Measurements from ENCODE around the gene MAOA.
"Not testable (repeated sequence)": the region's sequence is repeated elsewhere in the genome, so short reads cannot be mapped to it uniquely, and the experiment has no call there.

MAOA gene

DNA sequence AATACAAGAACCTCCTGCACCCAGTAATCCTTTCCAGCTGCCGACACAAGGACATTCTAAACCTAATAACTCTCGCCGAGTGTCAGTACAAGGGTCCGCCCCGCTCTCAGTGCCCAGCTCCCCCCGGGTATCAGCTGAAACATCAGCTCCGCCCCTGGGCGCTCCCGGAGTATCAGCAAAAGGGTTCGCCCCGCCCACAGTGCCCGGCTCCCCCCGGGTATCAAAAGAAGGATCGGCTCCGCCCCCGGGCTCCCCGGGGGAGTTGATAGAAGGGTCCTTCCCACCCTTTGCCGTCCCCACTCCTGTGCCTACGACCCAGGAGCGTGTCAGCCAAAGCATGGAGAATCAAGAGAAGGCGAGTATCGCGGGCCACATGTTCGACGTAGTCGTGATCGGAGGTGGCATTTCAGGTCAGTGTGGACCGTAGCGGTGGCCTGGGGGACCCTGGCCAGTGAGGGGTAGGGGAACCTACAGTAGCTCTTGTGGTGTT is at the start of gene MAOA:
Gene MAOA (plus strand): TSS at position 295 of the 490 bp plus-strand sequence. CDS start 43 bp downstream, at position 338.
- no peak for DNase-seq

DNA sequence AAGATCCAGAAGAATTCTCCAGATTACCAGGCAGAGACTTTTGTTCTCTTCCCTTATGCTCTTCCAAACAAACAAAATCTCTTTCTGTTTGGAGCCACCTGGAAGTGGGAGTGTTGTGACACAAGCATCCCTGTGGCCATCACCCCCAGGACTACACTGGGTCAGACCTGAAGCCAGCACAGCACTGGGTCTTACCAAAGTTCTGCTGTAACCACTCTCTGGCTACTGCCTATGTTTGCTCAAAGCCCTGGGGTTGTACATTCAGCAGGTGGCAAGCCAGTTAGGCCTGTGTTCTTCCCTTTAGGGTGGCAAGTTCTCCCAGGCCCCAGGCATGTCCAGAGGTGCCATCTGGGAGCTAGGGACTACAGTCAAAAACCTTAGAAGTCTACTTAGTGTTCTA is 43.7 kb upstream of the MAOA start:
- DNase-seq: no peak

DNA sequence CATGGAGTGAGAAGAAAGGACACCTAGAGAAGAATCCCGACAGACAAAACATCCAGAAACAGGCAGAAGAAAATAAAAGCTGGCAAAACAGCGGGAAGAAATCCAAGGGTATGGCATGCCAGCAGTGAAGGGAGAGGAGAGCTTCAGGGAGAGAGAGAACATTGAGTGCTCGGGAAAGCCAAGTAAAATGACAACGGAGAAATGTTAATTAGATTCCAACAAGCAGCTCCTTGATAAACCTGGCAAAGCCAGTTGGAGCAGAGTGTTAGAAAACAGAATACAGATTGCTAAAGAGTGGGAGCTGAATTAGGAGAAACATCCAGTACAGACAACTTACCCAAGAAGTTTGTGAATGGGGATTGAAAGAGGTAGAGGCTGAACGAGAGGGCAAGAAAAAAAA is 40.4 kb upstream of the MAOA start:
- DNase-seq: no peak

DNA sequence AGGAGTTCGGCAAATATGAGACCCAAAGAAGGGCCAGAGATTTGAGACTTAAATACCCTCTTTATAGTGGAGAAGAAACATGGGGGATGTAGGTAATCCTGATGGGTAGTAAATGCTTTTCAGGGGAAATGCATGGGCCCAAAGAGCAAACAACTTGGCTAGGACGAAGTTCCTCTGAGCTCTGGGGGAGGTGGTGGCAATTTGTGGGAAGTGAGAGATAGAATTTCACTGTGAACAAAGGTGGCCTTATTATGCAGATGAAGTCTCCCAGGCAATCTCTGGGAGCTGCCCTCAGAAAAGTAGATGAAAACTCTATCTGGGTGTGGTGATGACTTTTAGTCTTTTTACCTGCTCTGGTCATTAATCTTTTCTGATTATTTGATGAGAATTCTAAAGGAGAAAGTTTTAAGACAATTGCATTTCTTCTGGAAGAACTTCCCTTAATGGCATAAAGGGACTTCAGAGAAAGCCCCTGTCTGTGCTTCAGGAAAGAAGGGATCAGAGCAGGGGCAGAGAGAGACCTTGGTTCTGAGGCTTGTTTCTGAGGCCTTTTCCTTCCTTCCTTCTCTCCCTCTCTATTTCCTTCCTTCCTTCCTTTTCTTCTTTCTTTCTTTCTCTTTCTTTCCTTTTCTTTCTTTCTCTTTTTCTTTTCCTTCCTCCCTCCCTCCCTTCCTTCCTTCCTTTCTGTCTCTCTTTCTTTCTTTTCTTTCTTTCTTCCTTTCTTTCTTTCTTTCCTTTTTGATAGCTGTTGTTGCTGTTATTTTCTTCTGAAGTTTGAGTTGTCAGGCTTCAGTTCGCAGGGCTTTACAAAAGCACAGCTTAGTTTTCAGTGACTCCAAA is 37.5 kb upstream of the MAOA start:
- DNase-seq: no peak

DNA sequence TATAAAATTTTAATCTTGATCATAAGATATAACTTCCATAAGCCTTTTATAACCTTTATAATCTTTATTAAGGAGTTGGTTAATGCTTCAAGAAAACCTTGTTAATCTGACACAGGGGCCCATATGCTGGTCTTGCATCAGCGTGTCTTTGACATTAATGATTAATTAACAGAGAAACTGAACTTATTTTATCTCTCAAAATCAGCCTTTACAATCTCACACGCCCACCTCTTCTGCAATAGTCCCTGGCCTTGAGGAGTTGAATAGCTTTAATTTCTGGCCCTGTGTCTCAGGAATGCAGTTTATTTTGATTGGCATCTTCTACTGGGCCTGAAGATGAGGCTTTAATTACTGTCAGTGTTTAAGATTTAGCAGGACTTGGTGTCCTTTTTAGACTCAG is 36.2 kb upstream of the MAOA start:
- not testable (repeated sequence) for DNase-seq

DNA sequence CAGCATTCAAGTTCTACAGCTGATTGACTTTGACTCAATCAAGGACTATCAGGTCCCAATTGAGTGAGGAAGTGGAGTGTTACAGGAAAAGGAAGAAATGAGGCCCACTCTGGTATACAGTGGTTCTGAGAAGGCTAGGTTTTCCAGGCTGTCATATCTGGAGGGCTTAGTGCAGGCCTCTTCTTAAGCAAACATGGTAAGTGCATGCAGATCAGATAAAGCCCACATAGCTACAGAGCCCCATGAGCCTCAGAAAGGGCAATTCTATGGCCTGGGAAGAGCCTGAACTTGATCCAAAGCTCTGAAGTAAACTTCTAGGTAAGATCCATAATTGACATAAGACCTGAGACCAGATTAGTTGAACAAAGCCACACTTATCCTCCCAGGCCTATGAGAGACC is 29.0 kb upstream of the MAOA start:
- DNase-seq: no peak

DNA sequence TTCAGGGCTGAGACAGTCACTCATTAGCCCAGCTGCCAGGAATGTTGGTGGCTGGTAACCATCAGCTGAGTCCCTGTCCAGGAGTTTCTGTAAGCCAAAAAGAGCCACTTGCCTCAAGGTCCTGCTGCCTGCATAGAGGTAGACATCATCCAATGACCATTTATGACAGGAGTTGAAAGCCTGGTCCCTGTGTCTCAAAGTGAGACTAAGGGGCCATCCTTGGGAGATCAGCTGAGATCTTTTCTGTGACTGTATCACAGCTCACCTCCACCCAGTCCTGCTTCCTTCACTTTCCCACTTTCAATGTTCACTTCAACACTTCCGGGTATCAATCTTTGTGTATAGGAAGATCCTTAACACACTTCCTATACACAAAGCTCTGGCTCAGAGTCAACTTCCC is 28.4 kb upstream of the MAOA start:
- DNase-seq: no peak

DNA sequence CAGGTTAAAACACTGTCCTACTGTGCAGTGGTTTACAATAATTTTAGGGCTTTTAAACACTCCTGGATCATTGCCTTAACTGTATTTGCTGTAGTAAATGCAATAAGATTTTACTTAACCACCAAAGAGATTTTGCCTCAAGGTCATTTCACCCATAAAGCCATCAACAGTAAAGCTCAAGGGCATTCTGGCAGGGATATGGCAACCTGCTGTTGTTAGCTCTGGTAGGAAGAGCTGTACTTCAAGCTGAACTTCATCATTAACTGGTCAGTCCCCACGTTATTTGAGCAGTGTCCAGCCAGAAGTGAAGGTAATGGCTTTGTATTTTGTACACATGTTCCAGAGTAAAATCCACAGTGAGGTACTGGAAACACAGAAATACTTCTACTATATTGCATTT is 26.9 kb upstream of the MAOA start:
- DNase-seq: no peak

DNA sequence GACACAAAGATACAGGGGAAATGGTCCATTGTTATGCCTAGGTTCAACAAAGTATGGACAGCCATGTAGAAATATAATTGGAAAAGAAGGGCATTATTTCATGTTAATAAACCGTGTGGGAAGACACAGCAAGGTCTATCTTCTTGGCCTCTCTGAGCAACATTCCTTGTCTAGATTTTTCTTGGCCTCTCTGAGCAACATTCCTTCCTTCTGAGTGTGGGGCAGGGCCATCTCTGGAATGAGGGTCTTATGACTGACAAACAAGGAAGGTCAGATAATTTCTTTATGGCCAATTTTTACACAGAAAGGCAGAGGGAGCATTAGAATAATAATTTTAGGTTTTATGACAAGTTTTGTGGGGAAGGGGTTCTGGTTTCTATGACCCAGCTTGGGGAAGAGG is 24.3 kb upstream of the MAOA start:
- DNase-seq: no peak

DNA sequence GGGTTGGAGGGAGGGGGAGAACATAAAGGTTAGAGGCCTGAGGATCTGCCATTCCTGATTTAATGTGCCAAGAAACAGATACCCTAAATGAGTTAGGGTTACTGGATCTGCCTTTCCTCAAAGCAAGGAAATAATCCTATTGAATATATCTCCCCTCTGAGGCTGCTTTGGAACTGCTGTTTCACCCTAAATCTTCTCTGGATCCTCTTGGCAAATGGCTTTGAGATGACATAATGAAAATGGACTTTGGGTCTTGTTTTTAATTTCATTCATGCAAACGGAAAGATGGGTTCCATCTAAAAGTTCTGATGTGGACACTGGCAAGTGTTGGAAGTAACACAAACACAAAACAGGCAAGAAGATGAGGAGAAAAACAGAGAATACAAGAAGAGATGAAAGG is 23.0 kb upstream of the MAOA start:
- no peak for DNase-seq

DNA sequence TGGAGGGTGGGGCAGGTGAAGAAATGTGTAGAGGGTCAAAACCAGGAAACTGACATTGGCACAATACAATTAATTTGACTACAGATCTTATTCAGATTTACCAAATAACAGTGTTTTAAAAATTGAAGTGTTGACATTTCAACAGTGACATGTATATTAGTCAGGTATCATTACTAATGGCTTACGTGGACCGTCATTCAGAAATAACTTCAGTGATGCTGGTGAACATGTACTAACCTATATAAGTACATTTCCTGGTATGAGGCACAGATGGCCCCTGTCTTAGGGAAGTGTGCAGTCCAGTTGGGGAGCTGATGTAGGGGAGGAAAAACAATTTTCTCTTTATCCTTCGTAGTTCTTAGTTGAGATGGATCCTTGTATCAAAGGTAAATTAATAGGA is 22.3 kb upstream of the MAOA start:
- DNase-seq: no peak

DNA sequence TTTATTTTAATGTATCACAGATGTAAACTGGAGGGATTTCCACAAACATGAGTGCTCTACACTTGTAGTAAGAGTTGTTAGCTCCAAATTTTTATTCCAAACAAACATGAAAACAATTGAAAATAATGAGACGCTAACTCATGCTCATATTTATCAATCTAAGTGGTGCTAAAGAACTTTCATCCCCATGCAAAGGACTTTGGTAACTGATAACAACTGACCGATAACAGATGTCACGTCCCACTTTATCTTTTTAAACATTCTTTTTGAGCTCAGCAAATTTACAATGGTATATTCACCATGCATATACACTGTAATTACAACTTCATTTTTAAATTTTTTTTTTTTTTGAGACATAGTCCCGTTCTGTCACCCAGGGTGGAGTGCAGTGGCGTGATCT is 15.6 kb upstream of the MAOA start:
- no peak for DNase-seq

DNA sequence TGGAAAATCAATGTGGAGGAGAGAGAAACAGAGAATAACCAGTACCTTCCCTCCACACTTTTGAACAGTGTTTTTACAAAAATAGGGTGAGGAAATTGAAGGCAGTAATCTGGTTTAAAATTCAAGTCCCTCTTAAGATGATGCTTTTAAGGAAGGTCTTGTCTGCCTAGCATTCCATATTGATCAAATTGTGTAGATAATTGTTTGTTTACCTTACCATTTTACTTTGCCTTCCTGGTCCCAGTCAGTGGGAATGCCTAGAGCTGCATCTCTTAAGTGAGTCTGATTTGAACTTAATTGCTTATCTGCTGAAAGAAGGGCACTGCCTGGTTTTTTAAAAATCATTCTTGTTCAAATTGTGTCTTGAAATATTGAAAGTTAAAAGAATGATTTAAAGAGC is 14.4 kb upstream of the MAOA start:
- no peak for DNase-seq

DNA sequence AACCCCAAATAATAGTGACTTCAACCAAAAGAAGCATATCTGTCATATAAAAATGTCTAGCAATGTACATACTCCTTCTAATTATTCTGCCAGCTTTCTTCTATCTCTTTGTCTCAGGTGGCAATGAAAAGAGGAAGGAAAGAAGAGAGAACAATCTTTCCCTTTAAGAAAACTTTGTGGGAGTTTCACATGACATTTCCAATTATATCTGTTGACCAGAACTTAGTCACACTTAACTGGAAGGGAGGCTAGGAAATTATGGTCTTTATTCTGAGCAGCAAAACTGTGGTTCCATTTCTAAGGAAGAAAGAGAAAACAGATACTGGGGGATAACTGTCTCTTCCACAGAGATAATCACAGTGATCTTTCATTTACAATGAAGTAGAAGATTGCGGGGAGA is 12.9 kb upstream of the MAOA start:
- no peak for DNase-seq

DNA sequence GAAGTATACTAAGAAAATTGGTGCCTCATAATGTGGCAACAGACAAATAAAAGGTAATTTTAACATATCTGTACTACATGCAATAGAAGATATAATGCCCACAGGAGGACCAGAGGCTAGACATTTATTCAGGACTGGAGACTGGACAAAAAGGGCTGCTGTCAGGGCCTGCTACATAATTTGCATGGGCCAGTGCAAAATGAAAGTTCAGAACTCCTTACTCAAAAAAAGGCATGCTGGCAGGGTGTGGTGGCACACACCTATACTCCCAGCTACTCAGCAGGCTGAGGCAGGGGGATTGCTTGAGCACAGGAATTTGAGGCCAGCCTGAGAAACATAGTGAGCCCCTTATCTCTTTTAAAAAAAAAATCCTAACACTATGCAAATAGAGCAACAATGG is 12.4 kb upstream of the MAOA start:
- no peak for DNase-seq

DNA sequence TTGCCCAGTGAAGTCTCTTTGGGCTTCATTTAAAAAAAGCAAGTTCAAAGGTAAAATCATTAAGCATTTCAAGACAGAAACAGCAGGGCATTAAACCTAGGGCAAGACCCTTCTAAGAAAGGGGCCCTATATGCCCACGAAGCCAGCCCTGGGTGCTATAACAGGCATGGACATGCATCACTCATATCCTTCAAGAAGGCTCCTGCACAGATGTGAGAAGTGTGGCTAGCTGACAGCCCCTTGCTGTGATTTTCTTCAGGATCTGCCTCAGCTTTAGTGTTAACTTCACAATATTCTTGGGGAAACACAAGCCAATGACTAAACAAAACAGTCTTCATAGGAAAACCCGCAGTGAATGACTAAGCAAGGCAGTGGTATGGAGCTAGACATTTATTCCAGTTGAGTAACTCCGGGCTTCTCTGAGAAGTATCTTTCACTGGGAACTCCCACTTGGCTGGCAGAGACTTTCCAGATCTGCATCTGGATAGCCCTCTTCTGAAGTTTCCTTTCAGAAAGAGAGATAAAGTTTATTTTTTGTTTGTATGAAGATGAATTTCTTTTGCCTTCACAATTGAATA is 11.9 kb upstream of the MAOA start:
- DNase-seq: no peak

DNA sequence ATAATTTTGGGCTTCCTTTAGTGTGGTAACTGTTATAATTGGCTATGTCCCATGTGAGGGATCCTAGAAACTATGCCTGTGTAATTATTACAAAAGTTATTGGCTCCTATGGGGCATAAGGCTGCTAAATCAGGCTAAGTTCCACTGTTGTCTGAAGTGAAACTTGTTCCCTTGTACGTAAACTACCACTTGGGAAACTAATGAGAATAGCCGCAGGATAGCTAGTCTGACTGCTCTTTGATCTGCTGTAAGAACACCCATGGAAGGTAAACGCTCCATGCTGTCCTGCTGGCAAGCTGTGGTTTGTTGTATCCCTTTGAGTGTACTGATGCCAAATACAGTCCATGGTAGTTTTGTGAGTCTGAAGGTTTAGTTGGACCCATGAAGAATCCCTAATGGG is 9.3 kb upstream of the MAOA start:
- no peak for DNase-seq

DNA sequence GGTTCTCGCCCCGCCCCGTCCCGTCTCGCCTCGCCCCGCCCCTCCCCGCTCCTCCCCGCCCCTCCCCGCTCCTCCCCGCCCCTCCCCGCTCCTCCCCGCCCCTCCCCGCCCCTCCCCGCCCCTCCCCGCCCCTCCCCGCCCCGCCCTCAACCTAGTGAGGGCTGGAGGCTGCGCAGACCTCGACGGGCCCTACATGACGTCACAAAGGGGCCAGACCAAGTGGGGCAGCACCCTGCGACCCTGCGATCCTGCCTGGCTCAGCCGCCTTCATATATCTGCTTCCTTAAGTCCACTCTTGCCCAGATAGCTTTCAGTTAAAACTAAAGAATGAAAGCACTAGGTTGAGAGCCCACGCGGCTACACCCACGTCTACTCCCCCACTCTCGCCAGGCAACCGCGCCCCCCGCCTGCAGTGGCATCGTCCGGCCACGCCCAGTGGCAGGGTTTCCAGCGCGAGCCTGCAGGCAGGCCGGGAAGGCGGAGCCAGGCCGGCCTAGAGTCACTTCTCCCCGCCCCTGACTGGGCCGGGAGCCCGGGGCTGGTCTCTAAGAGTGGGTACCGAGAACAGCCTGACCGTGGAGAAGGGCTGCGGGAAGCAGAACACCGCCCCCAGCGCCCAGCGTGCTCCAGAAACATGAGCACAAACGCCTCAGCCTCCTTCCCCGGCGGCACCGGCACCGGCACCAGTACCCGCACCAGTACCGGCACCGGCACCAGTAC is 1.5 kb upstream of the MAOA start:
- DNase-seq: peak; percentile 0

DNA sequence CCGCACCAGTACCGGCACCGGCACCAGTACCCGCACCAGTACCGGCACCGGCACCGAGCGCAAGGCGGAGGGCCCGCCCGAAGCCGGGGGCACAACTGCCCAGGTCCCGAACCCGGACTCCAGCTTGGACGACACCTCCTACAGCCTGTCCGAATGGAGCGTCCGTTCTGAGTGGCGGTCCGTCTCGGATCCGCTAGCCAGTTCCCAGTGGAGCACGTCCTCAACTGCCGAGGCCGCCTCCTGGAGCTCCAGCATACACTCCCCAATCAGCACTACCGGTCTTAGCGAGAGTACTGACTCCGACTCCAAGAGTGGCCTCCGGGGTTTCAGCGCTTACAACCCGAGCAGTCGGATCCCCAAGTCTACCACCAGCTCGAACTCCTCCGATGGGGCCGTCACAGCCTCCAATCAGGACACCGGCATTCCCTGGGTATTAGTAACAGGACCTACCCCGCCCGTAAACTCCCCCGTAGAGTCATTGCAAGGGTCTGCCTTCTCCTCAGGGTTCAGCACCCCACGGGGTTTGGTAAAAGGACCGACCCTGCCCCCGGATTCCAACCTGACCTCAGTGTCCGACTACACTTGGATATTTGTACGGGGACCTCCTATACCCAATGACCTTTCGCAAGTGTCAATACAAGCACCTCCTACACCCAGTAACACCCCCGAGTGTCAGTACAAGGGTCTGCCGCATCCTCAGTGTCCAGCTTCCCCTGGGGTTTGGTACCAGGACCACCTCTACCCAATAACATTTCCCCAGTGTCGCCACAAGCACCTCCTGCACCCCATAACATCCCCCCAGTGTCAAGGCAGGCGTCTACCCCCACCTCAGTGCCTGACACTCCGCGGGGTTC is 721 bp upstream of the MAOA start:
- DNase-seq: no peak

DNA sequence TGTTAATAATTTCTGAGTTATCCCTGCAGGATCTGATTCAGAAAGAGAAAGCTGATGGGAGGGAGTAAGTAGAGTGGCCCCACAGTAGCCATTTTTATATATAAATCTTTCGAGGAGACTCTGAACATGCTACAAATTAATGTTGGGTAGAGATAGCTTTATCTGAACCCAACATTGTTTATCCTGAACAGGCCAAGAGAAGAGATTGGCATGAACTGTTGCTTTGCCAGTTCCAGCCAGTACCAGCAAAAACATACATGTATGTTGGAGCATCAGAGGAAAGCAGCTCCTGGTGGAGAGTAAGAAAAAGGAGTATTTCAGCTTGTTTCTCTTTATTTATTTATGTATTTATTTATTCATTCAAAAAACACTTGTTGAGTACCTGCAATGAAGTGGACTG is 1.6 kb downstream of the MAOA start:
- DNase-seq: no peak

DNA sequence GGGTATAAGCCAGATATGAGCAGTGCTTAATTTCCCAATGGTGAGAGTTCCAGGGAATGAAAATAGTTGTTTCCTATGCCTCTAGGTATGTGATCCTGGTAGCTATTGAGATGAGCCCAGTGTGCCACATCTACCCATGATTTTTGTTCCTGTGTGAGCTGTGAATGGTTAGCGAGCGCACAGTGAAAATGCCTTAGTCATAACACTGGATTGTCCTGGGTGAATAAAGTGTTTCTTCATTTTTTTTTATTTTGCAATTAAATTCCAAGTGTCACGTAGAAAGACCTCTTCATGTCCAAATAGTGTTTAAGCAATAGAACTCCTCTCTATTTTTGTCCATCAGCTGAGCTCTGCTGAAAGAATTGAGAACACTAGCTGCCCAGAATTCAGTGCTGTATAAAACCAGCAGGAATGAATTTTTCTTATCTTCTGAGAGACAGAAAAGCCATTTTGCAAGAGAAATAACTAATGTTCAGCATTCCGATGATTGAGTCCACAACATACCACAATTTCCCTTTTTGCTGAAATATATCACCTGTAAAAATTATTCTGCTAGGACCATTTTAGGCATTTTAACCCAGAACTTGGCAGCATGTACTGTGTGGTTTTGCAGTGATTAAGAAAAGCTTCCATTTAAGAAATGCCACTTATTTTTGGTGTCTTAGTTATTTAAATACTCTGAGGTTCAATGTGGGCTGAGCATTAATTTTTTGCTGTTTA is 5.6 kb downstream of the MAOA start:
- no peak for DNase-seq

DNA sequence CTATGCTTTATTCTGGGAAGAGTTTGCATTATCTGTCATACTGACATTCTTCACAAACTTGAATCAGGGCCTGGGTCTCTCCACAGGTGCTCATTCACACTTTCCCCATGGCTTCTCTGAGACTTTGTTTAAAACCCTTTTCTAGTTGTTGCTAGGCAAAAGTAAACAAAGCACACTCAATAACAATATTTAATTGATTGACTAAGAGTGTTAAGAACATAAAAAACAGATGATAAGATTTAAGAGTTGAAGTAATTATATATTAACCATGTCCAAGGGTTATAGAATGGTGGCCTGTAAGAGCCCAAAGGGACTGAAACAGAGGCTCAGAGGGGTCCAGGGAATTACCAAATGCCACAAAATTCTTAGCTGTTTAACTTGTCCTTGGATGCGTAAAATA is 7.1 kb downstream of the MAOA start:
- no peak for DNase-seq

Measured in DMS79 treated with DMSO at 0.1 percent for 48 hours (cell line).